A172 (cell line): ENCODE measurements around the gene ZNF70. TPM values are rescaled to one million over a fixed set of nuclear protein-coding genes. Genes with fewer than 3 reads are reported as not detected.

Experiments used
- DNase-seq: peaks from one replicate; pipeline ENCODE4 v3.0.0-alpha.2; 2015; ENCODE audit warnings: low spot score
- total RNA-seq: library from RNA; depleted of rRNA; stranded (reverse); fragments of >200 nt; shearing (Covaris generic); gene quantifications from 2 replicates; pipeline ENCODE4 v1.2.3, GENCODE V29; 2014; rRNA removed

The ZNF70 gene
- 1.7 TPM in 2 replicates for total RNA-seq

GRCh38 chr22:23750714-23751440 lies at the start of gene ZNF70:
ZNF70 (minus strand) TSS chr22:23751112; CDS start chr22:23745140, 5,972 bp downstream.
- peak; percentile 32 for DNase-seq

GRCh38 chr22:23796461-23796860 lies 45.5 kb upstream of the ZNF70 start:
- no peak for DNase-seq

GRCh38 chr22:23793326-23793725 lies 42.4 kb upstream of the ZNF70 start:
- no peak for DNase-seq

GRCh38 chr22:23791738-23792645 lies 41.1 kb upstream of the ZNF70 start:
- no peak for DNase-seq

- peak; percentile 10 for DNase-seq
These were observed 40.2 kb upstream of the ZNF70 start for GRCh38 chr22:23790819-23791737.

GRCh38 chr22:23789638-23790037 lies 38.7 kb upstream of the ZNF70 start:
- no peak for DNase-seq

GRCh38 chr22:23789121-23789520 lies 38.2 kb upstream of the ZNF70 start:
- no peak for DNase-seq

GRCh38 chr22:23787910-23788309 lies 37.0 kb upstream of the ZNF70 start:
- no peak for DNase-seq

GRCh38 chr22:23787600-23787896 lies 36.6 kb upstream of the ZNF70 start:
- DNase-seq, result no peak

- DNase-seq, result peak; percentile 66
These were observed 36.1 kb upstream of the ZNF70 start, which contains the start of gene SMARCB1 for GRCh38 chr22:23786752-23787599. SMARCB1 (plus strand) TSS chr22:23786966; CDS start chr22:23787170, 204 bp downstream.

- DNase-seq, result no peak
These were observed 35.4 kb upstream of the ZNF70 start for GRCh38 chr22:23786261-23786710.

- peak; percentile 59 for DNase-seq
These were observed 33.4 kb upstream of the ZNF70 start for GRCh38 chr22:23784215-23784732.

- DNase-seq, result no peak
These were observed 32.6 kb upstream of the ZNF70 start for GRCh38 chr22:23783265-23784150.

GRCh38 chr22:23782703-23783102 lies 31.8 kb upstream of the ZNF70 start:
- no peak for DNase-seq

- DNase-seq, result no peak
These were observed 31.3 kb upstream of the ZNF70 start for GRCh38 chr22:23782252-23782651.

- DNase-seq, result peak; percentile 69
These were observed 30.7 kb upstream of the ZNF70 start for GRCh38 chr22:23781511-23782183.

- no peak for DNase-seq
These were observed 30.2 kb upstream of the ZNF70 start for GRCh38 chr22:23781065-23781464.

GRCh38 chr22:23780146-23780748 lies 29.3 kb upstream of the ZNF70 start:
- DNase-seq, result no peak
